Gastroesophageal sphincter (tissue), 4 donors: ENCODE results near the gene AMMECR1. TPM values are rescaled to one million over a fixed set of nuclear protein-coding genes. Genes with fewer than 3 reads are reported as not detected.

Experiments
- ATAC-seq: fragments of 150-250 bp; one replicate; pipeline ENCODE4 v1.9.1; 2016; ENCODE audit warnings: mild to moderate bottlenecking, moderate library complexity
- H3K27ac ChIP-seq, 4 donors: fragments of 200-600 bp; sonication (generic) in 3 of 4; 1 replicate in 3 of 4; 2 replicates in 1 of 4; pipeline ENCODE4 v1.5.1; 2016 to 2019
- H3K27me3 ChIP-seq: fragments of 200-600 bp; sonication (generic); one replicate; pipeline ENCODE4 v1.5.1; 2019
- H3K36me3 ChIP-seq, 2 donors: fragments of 200-600 bp; sonication (generic); one replicate each; pipeline ENCODE4 v1.5.1; 2019; ENCODE audit warnings: control low read depth in 1 of 2
- H3K4me1 ChIP-seq, 3 donors: fragments of 200-600 bp; sonication (generic); 1 replicate in 2 of 3; 2 replicates in 1 of 3; pipeline ENCODE4 v1.5.1; 2016 to 2019; ENCODE audit warnings: control low read depth in 2 of 3
- H3K4me3 ChIP-seq, 2 donors: fragments of 200-600 bp; sonication (generic); one replicate each; pipeline ENCODE4 v1.5.1; 2019; ENCODE audit warnings: mild to moderate bottlenecking in 1 of 2, moderate library complexity in 1 of 2
- H3K9me3 ChIP-seq, 3 donors: fragments of 200-600 bp; sonication (generic); one replicate each; pipeline ENCODE4 v1.5.1; 2017 to 2019; ENCODE audit warnings: control low read depth in 2 of 3
- EP300 ChIP-seq: sonication (generic); formaldehyde crosslinking; IDR thresholded peaks from one replicate; pipeline ENCODE4 v1.6.1; 2017; ENCODE audit warnings: antibody characterized with exemption, mild to moderate bottlenecking
- POLR2A ChIP-seq, 2 donors: fragments of 450-650 bp; IDR thresholded peaks; one replicate each; pipeline ENCODE4 v1.6.1; 2017; ENCODE audit warnings: antibody characterized with exemption in 2 of 2, mild to moderate bottlenecking in 2 of 2, moderate library complexity in 1 of 2
- POLR2AphosphoS5 ChIP-seq: sonication (generic); formaldehyde crosslinking; IDR thresholded peaks from one replicate; pipeline ENCODE4 v1.6.1; 2017; ENCODE audit warnings: antibody characterized with exemption
- WGBS, 2 donors: methylation state at CpG; one replicate each; pipeline ENCODE4 v1.1.5; 2018; ENCODE audit warnings: low coverage in 1 of 2; 5-methylcytosine and 5-hydroxymethylcytosine counted together
- total RNA-seq, 4 donors: library from RNA; depleted of rRNA; stranded (reverse); fragments of >200 nt; gene quantifications; one replicate each; pipeline ENCODE4 v1.1.0, GENCODE V29; 2016
- TF ChIP-seq, protein P1 (sequence below), 4 experiments: fragments of 200-600 bp in 2 of 4; fragments of 450-650 bp in 2 of 4; sonication (generic) in 1 of 4; IDR thresholded peaks; one replicate each; pipeline ENCODE4 v1.5.1; 2017 to 2019; ENCODE audit warnings: antibody characterized with exemption in 4 of 4, mild to moderate bottlenecking in 2 of 4, moderate library complexity in 2 of 4

The AMMECR1 gene
- total RNA-seq, 4 donors from 2014 or later, result 2.6 to 6.8 (median 3.6) TPM

DNA sequence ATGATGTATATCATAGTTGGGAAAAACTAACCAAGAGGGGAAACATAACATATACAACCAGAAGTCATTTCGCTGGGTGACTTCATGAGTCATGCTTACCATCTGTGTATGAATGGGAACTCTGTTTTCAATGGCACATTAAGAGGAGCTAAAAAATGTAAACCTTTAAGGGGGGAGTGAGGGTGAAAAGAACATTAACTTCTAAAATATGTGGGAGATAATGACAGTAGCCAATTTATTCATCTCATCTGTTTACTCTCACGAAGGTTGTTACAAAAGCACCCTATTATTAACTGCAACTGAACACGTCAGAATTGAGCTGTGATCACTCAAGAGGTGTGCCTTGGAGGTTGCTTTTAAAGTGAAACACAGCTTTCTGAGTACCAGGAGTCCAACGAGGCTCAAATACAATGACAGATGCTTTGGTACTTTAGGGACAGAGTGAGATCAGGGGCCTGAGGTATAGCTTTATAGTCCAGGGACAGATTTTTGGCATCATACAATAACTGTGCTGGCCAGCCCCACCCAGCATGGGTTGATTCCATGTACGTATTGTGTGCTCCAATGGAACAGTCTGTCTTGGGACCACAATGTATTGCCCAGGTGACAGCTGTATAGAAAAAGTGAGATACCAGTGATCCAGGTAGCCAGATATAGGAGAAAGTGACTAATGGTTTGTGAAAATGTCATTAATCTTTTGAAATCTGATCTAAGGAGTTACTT, 107.3 kb downstream of the AMMECR1 start:
- TF ChIP-seq EP300 (no peak), POLR2A (IDR thresholded peaks at IDR 0.05) (no peak), POLR2AphosphoS5 (no peak)
- TF ChIP-seq, protein P1, sequence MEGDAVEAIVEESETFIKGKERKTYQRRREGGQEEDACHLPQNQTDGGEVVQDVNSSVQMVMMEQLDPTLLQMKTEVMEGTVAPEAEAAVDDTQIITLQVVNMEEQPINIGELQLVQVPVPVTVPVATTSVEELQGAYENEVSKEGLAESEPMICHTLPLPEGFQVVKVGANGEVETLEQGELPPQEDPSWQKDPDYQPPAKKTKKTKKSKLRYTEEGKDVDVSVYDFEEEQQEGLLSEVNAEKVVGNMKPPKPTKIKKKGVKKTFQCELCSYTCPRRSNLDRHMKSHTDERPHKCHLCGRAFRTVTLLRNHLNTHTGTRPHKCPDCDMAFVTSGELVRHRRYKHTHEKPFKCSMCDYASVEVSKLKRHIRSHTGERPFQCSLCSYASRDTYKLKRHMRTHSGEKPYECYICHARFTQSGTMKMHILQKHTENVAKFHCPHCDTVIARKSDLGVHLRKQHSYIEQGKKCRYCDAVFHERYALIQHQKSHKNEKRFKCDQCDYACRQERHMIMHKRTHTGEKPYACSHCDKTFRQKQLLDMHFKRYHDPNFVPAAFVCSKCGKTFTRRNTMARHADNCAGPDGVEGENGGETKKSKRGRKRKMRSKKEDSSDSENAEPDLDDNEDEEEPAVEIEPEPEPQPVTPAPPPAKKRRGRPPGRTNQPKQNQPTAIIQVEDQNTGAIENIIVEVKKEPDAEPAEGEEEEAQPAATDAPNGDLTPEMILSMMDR (IDR thresholded peaks at IDR 0.05), result no peak
- WGBS, 2 donors, result 27 to 37% methylated on average over 2 to 3 of the region's 5 CpGs
- Histone ChIP-seq H3K36me3 (no peaks in the 10 kb centered on the region), H3K4me1 (no peaks in the 10 kb centered on the region), H3K4me3 (no peak overlapping the region), H3K27ac (no peak overlapping the region), H3K27me3 (no peaks in the 10 kb centered on the region), H3K9me3 (no peaks in the 10 kb centered on the region)
- no peak for ATAC-seq

- Histone ChIP-seq H3K9me3 (no peaks in the 10 kb centered on the region), H3K27ac (no peak overlapping the region), H3K27me3 (no peaks in the 10 kb centered on the region), H3K36me3 (no peaks in the 10 kb centered on the region), H3K4me3 (no peak overlapping the region), H3K4me1 (no peaks in the 10 kb centered on the region)
- no peak for TF ChIP-seq EP300
- no peak for TF ChIP-seq POLR2AphosphoS5
- TF ChIP-seq, protein P1 (IDR thresholded peaks at IDR 0.05), result no peak
- TF ChIP-seq POLR2A (IDR thresholded peaks at IDR 0.05), result no peak
- WGBS, 2 donors, result 71 to 100% methylated on average over 2 of the region's 2 CpGs
- no peak for ATAC-seq
These were observed 109.8 kb downstream of the AMMECR1 start for GRCh38 chrX:110208092-110208491.

DNA sequence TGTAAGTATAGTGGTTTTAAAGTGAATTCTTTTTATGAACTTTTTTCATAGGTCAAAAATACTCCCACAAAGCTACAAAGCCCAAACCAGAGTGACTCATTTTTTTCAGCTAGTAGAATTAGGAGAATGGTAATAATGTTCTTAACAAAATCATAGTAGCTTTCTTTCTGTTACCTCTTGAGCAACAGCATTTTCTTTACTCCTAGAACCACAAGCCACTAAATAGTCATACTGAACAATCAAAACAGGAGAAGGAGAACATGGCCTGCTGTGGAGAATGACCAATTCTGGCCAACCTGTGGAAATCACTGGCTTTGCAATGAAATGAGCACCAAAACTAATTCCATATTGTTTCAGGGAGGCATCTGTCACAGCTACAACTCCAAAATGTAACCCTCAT, 112.9 kb downstream of the AMMECR1 start:
- Histone ChIP-seq H3K9me3 (no peaks in the 10 kb centered on the region), H3K36me3 (no peaks in the 10 kb centered on the region), H3K4me3 (no peak overlapping the region), H3K27me3 (no peaks in the 10 kb centered on the region), H3K4me1 (no peaks in the 10 kb centered on the region), H3K27ac (no peak overlapping the region)
- TF ChIP-seq, protein P1 (IDR thresholded peaks at IDR 0.05), result no peak
- no peak for TF ChIP-seq EP300
- no peak for TF ChIP-seq POLR2A (IDR thresholded peaks at IDR 0.05)
- TF ChIP-seq POLR2AphosphoS5, result no peak
- no peak for ATAC-seq

DNA sequence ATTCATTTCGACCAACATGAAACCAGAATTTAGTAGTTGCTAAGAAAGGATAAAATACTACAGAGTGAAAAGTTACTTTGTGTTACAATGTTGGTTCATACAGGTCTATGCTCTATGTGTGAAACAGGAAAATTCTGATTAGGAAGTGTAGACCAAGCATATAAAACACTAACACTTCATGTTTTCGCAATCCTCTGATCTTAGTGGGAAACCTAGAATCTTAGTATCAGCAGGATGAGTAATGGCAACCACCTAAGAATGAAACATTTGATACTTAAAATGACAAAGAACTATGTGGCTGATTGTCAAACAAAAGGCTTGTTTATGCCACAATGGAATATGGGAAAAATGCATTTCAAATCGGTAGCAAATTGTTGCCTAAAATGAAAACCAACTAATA, 116.1 kb downstream of the AMMECR1 start:
- Histone ChIP-seq H3K4me3 (no peak overlapping the region), H3K36me3 (no peaks in the 10 kb centered on the region), H3K27me3 (no peaks in the 10 kb centered on the region), H3K9me3 (no peaks in the 10 kb centered on the region), H3K4me1 (no peaks in the 10 kb centered on the region), H3K27ac (no peak overlapping the region)
- WGBS, 2 donors, result 81 to 87% methylated on average over 2 to 3 of the region's 3 CpGs
- TF ChIP-seq, protein P1 (IDR thresholded peaks at IDR 0.05), result no peak
- TF ChIP-seq POLR2A (IDR thresholded peaks at IDR 0.05), result no peak
- ATAC-seq, result no peak

GRCh38 chrX:110194977-110195376, 122.9 kb downstream of the AMMECR1 start:
- H3K4me3 ChIP-seq, result no peak overlapping the region
- WGBS, 2 donors, result 21% methylated on average over 2 of the region's 3 CpGs; no CpG with 5 or more reads in 1 of the 2 donors
- TF ChIP-seq POLR2A (IDR thresholded peaks at IDR 0.05) (no peak), EP300 (no peak), POLR2AphosphoS5 (no peak)
- TF ChIP-seq, protein P1 (IDR thresholded peaks at IDR 0.05), result no peak
- ATAC-seq, result no peak
- H3K36me3 ChIP-seq, result no peaks in the 10 kb centered on the region
- no peaks in the 10 kb centered on the region for H3K9me3 ChIP-seq
- H3K4me1 ChIP-seq, result no peaks in the 10 kb centered on the region
- H3K27ac ChIP-seq, result no peak overlapping the region
- H3K27me3 ChIP-seq, result no peaks in the 10 kb centered on the region
